Hematopoietic multipotent progenitor cell treated with erythropoietin and hydrocortisone succinate and interleukin-3 and kit ligand, for 4 days (in vitro differentiated cells): Measurements from ENCODE around the gene HSPBP1.
A peak's percentile ranks its signal among the peaks of the same experiment; 100 is the strongest.

Experiments used
- DNase-seq: peaks from one replicate; pipeline ENCODE4 v3.0.0-alpha.2; 2015

Gene HSPBP1

DNA sequence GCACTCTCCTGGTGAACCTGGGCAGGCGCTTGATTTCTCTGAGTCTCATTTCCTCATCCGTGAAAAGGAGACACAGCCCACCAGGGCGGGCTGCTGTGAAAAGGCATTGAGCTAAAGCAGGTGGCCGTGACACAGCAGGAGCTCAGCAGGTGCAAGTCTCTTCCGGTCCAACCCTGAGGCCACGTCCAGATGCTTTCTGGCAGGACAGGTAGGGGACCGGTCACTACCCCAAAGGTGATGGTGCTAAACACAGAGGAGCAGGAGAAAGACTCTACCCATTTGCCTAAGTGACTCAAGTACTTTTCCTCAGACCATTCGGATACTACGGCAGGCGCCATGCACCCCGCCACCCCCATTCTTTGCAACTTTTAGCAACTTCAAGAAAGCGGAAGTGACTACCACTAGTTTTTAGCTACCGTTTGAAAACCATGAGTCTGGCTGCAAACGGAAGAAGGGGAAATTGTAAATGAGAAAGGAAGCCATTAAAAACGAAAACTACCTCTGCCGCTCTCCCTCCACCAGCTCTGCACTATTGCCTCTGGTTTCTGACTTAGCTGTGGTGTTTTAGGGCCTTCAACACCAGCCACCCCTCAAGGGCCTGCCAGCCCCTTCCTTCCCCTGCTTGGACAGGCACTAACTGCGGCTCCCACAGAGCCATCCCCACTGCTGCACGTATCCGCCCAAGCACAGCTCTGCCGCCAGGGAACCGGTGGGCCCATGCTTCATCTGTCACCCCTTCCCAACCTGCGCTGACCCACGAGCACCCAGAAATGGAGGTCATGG is 25.9 kb downstream of the HSPBP1 start:
- DNase-seq = peak; percentile 90

DNA sequence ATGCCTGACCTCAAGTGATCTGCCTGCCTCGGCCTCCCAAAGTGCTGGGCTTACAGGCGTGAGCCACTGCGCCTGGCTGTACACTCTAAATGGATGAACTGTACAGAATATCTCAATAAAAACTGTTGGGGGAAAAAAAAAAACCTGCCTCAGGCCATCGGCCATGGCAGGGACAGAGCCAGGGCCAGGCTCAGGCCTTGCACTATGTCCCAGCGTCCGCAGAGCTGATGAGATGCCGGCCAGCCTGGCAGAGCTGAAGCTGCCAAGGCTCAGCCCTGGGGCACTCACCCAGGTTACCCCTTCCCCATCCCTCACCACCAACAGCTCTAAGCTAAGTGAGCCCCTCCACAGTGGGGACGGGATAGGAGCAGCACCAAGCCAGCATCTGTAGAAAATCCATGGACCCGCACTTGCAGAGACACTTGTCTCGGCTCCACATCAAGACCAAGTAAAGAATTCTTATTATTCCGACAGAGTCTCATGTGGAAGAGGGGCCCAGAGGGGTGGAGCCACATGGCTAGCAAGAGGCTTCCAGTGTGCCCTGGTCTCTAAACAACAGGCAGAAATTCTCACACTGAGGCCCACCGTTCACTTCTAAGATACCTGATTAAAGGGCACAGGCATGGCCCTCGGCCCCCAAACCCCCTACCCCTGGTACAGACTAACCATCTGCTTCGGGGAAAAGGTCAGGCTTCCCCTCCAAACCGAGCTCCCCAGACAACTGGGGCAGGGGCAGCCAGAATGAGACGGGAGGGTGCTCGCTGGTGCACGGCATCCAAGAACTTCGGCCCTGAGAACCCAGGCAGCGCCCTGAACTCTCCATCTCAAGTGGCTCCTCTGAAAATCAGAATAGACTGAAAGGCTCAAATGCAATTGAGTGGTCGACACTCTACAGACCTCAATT is 26.9 kb downstream of the HSPBP1 start:
- peak; percentile 56 for DNase-seq

DNA sequence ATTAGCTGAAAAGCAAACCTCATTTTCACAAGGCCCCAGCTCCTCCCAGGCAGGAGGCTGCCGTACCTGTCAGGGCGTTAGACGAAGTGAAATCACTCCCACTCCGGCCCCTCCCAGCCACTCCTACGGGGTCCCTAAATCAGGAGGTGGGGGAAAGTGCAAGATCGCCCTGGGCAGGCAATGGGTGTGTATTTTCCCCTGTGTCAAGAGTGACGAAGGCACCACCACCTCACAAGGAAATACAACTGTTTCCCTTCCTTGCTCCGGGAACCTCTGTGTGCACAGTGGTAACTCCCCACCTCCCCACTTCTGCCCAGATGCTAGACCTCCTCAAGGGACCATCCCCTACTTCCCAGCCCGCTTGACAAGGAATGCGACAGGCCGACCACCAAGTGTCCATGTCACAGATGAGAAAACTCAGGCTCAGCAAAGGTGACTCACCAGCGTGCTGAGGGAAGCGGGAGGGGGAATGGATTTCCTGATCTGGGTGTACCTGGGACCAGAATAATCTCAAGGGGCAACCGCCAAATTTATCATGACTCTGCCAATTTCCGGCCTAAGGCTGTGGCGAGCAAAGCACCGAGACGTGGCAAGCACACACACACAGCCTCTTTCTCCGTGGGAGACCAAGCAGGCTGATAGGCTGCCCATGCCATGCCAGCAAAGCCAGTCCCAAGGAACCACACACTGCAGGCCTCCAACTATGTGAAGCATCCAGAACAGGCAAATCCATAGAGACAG is 28.4 kb downstream of the HSPBP1 start:
- DNase-seq = peak; percentile 96

DNA sequence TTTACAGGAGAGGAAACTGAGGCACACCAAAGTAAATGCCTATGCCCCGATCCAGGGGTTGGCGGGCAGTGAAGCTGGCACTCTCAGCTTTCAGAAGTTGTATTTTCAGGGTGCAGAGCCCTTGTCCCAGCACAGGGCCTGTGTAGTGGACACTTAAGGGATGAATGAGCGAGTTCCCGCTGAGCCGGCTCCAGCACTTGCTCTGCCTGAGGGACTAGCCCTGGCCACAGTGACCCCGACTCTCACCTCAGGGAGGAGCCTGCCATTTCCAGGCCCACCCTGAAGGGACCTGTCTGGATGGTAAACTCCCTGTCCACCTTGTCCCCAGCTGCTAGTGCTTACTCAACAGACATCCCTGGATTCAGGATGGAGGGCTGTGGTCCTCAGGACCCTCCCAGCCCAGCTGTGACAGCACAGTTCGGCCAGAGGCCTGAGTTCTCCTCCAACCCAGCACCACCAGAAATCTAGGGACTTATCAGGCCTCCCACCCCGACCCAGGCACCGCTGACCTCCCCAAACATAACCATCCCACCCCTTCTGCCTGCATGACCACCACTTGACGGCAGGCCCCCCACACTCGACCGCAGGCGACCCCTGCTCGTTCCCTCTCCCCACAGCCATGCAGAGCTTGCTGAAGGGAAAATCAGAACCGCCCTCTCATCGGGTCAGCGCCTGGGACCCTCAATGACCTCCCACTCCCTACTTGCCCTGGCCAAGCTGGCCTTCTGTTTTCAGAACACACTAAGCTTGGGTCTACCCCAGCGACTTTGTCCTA is 29.5 kb downstream of the HSPBP1 start:
- DNase-seq = no peak

DNA sequence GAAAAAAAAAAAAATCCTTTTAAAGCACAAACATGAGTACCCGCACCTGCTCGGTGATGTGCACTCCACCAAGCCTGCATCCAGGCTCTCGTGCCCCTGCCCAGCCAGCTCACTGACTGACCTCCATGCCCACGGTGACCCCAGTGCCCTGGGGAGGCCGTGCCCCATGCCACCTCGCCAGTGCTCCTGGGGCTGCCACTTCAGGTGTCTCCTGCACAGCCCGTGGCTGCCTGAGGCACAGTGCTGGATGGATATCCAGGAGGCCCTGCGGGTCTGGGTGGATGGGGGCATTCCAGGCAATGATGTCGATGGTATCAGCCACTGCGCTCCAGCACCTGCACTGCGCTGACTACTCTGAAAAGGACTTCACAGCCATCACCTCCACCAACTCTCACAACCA is 30.1 kb downstream of the HSPBP1 start:
- DNase-seq = no peak

DNA sequence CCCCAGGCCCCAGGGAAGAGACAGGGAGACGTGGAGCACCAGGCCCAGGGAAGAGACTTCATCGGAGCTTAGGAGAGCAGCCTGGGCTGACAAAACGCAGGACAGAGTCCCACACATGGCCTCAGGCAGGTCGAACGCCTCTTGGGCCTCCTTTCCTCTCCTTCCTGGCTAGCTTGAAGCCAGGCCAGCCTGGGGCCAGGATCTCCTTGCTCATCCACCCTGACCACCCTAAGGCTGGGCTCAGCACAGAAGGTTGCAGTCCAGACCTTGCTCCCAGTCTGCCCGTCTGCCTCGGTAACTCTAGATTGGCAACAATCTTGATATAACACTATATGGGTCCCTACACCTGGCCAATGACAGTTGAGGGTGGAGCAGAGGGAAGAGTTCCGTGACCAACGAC is 31.2 kb downstream of the HSPBP1 start:
- DNase-seq = no peak

DNA sequence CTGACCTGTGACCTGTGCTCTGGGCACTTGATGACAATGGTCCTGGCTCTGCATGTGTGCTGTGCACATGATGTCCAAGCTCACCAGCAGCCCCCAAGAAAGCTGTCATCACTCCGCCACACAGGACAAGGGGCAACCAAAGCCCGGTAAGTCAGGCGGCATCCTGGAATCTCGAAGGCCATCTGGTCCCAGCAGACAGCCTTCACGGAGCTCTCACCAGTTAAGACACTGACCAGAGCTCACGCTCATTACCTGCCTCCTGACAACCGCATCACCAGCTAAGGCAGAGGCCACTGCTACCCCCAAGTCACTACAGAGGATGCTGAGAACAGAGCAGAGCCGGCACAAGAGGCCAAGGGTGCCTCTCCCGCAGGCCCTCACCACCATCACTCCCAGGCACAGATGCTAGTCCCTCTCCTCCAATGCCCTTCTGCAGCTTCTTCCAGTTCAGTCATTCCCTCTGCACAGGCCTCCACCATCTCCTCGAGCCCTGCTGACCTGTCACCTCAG is 31.7 kb downstream of the HSPBP1 start:
- DNase-seq = no peak

DNA sequence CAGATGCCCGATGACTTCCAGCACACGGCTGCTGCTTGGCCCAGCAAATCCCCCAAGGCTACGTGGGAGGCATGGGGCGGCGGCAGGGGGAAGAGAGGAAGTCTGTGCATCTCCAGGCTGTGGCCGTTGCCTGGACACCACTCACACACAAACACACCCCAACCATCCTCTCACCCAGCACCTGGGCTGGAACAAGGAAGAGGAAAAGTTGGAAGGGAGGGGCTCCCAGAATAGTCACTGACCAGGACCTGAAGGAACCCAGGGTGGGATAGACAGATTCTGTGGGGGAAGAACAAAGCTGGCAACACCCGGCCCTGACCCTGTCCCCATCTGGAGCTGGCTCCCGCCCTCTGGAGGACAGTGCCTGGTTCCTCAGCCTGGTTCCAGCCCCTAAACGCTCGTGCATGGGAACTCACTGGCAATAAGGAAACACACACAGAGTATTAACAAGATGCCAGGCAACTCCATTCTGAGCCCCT is 32.2 kb downstream of the HSPBP1 start:
- peak; percentile 58 for DNase-seq

DNA sequence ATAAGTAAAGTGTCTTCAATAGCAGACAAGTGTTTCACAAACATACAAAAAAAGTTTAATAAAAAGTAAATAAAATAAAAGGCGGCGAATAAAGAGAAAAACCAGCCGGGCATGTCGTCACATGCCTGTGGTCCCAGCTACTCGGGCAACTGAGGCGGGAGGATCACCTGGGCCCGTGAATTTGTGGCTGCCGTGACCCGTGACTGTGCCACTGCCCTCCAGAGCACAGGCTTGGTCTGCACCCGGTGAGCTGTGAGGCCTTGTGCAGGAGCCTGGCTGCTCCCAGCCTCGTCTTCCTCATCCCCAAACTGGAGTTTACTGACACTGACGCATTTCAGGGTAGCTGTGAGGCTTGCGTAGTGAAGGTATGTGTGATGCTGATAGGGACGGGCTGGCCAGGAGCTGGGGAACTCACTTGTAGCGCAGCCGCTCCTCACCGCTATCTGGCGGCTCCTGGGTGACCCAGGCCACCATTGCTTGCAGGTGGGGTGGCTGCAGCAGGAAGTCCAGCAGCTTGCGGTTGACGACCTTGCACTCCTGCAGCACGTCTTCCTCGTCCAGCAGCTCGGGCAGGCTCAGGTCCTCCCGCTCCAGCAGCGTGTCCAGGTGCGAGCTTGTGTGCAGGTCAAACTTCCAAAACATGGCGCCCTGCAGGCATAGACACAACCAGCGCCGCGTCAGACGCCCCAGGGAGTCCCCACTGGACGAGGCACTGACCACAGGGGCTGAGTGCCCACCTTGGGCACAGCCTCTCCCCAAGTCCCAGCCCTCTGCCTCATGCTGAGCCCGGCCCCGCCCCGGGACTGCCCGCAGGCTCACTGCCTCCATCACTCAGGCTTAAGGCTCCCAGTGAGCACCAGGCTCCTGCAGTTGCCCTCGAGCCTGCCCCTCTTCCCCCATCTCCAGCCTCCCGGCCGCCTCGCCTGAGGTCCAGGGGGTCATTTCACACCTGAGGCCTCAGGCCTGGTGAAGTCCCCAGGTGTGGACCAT is 33.2 kb downstream of the HSPBP1 start:
- no peak for DNase-seq

DNA sequence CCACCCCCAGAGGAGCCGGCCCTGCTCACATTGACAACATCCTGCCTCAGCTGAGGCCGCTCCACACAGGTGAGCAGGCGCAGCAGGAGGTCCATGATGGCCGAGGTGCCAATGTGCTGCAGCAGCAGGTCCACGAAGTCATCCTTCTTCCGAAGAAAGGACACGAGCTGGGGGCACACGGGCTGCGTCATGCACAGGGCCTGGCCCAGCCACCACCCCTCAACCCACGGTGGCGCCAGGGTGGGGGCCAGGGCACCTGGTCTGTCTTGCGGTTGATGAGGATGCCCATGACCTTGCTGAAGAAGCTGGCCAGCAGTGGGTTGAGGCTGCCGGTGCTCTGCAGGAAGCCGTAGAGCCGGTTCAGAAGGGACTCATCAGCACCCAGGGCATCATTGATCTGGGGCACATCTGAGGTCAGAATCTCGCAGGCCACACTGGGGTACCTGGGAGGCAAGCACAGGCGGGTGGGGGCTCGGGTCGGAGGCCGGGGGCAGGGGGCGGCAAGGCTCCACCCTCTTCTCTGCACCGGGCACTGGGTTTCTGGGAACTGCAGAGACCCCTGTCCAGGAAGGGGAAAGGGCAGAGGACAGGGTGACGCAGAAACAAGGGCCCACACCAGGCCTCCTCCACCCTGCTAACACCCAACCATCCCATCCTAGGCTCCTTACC is 34.5 kb downstream of the HSPBP1 start:
- no peak for DNase-seq

DNA sequence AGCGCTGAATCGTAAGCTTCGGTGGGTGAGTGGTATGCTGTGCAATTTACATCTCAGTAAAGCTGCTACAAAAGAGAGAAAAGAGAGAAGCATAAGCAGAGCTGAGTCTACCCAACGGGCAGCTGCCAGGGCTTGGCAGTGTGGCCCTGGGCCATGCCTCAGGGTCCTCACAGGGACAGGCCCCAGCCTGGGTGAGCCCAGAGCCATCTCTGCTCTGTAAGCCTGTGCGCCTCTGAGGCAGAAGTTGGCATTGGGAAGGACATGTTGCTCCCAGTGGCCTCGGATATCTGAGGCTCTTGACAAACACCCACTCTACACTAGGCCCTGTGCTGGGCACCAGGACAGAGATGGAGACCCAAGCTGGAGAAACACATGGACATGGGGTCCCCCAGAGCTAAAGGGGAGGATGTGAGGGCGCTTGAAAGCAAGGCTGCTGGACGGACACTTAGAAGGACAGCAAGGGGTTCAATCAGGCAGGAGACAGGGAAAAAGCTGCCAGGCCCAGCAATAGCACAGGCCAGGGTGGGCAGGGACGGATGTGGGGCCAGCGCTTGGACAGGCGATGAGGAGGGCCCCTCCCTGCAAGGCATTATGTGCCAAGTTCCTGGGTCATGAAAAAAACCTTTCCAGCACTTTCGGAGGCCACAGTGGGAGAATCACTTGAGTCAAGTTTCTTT is 35.8 kb downstream of the HSPBP1 start:
- DNase-seq = no peak

DNA sequence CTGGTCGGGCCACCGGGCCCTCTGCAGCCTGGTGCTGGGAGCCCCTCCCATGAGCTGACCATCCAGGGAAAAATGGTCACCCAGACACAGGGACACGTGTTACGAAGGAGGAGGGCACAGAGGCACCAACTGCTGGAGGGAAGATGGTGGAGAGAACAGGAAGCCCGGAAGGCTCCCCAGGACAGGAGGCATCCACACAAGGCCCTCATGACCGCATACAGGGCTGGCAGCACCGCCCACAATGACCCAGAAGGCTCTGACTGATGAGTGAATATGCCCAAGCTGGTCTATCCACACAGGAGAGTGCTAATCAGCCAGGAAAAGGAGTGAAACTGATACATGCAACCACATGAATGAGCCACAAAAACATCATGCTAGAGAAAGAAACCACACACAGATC is 37.4 kb downstream of the HSPBP1 start:
- no peak for DNase-seq

DNA sequence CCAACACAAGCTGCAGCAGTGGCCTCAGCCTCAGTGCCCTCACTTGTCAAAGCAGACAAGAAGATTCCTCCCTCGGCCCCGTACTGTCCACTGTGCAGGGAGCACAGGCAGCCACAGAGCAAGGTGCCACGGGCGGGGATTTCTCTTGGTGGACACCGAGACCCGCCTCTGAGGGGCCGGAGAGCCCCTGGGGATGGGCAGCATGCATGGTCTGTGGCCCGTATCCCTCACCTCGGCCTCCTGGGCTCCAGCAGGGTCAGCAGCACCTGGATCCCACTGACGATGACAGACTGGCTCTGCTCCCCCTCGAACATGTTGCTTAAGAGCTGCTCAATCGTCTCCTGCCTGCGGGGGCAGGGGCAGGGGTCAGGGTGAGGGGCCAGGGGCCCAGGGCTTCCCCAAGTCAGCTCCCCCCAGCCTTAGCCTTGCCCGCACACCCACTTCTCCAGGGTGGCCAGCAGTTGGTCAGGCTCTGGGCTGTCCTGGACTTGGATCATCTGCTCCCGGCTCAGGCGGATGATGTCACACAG is 37.9 kb downstream of the HSPBP1 start:
- no peak for DNase-seq

DNA sequence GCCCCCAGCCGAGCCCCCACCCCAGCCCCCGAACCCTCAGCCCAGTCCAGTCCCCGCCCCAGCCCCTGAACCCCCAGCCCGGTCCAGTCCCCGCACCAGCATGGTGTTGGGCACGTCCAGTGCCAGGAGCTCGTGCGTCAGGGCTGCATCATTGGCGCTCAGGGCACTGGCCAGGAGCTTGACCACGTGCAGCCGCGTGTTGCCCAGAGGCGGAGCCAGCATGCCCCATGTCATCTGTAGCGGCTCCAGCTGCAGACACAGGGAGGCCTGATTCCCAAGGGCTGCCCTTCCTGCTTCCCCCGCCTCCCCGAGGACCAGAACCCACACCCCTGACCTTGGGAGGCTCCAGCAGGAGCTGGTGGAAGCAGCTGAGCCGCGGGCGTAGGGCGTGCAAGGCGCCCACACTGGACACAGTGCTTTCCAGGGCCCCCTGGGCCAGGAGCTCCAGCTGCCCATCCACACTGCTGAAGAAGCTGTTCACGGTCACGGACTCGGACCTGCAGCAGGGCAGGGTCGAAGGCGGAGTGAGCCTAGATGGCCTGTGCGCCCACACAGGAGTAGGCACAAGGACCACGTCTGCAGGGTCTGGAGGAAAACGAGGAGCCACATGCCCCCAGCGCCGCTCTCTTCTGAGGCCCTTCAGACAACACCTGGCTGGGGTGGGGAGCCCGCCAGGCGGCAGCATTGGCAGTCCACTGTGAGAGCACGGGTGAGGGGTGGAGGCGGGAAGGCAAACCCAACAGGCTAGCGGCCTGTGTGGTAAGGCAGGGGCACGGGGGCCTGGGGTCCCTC is 38.6 kb downstream of the HSPBP1 start:
- no peak for DNase-seq

DNA sequence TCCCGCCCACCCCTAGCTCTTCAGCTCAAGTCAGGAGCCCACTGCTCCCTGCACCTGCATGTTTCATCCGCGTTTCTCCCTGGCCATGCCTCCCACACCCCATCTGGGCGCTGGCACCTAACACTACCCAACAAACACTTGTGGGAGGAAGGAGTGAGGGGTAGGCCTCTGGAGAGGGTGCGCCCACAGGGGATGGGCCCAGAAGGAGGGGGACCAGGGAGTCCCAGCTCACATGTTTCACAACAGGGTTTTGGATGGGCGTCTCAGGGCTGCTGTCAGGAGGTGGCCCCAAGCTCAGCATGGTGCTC is 39.2 kb downstream of the HSPBP1 start:
- no peak for DNase-seq

DNA sequence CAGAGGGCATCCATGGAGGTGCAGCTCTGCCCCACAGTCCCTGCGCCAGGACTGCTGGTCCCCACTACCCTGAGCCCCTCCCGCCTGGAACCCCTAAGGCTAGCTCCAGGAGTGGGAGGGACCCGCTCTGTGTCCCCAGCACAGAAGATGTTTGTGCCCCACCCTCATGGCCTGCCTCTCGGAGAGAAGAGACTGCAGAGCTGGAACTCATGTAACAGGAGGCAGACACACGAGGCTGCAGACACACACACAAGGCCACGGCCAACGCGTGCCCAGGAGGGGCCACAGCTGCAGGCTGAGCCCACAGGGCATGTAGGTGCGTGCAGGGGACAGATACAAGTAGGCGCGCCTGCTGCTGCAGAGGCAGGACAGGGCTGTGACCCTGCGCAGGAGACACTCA is 40.9 kb downstream of the HSPBP1 start:
- no peak for DNase-seq

DNA sequence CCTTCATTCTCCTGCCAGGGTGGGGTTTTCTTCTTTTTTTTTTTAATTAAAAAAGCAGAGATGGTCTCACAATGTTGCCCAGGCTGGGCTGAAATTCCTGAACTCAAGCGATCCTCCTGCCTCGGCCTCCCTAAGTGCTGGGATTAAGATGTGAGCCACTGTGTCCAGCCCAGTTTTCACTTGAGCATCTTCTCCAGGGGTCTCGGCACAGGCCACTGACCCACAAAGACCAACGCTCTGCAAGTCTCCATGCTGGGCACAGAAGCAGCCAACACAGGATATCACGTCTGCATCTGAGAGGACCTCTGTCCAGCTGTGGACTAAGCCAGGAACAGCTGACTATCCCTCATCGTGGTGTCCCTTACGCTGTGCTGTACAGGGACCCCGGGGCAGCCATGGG is 41.9 kb downstream of the HSPBP1 start:
- DNase-seq = no peak

DNA sequence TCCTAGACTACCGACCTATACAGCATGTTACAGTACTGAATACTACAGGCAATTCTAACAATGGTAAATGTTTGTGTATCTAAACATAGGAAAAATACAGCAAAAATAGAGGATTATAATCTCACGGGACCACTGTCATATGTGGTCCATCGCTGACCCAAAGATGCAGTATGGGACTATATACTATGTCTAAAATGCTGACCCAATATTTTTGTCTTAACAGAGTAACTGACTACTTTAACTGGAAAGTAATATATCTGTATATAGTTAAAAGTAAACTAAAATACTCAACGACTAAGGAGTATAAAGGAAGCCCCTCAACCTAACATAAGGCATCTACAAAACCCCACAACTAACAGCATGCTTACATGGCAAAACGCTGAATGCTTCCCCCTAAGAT is 46.9 kb downstream of the HSPBP1 start:
- DNase-seq = no peak

DNA sequence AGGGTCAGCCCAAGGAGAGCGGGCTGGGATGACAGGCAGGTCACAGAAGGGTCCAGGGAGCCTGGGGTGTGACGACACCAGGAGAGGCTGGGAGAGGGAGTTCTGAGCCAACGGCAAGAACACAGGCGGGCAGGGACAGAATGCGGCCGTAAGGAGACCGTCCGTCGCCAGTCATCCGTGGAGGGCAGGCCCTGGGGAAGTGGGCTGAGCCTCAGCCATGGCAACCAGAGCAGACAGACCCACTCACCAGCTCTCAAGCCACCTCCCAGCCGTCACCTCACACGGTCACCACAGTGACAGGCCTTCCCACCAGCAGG is 47.7 kb downstream of the HSPBP1 start:
- no peak for DNase-seq
